ENCODE data around the gene CDK5R1.
A peak's percentile ranks its signal among the peaks of the same experiment; 100 is the strongest.

The CDK5R1 gene

GRCh38 chr17:32471652-32472051, 15.1 kb upstream of the CDK5R1 start:
- DNase-seq: no peak

- no peak for DNase-seq
These were observed 11.5 kb upstream of the CDK5R1 start for GRCh38 chr17:32475258-32475657.

DNA sequence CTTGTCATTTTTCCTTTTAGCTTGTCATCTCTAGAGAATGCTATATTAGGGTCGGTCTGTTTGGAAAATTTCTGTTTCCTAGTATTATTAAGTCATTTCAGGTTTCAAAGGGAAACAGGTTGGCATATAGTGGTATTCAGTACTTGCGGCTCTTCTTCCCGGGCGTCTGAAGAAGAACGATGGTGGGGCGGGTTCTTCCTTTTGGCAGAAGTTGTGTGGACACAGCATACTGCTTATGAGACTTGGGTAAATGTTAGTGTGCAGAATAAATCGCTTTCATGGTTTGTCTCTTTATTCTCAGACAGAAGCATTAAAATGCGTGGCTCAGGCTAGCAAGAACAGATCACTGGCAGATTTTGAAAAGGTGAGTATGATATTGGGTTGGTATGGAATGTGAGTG, 9.6 kb upstream of the CDK5R1 start:
- DNase-seq: no peak

- DNase-seq: no peak
These were observed 7.6 kb upstream of the CDK5R1 start for GRCh38 chr17:32479074-32479617.

DNA sequence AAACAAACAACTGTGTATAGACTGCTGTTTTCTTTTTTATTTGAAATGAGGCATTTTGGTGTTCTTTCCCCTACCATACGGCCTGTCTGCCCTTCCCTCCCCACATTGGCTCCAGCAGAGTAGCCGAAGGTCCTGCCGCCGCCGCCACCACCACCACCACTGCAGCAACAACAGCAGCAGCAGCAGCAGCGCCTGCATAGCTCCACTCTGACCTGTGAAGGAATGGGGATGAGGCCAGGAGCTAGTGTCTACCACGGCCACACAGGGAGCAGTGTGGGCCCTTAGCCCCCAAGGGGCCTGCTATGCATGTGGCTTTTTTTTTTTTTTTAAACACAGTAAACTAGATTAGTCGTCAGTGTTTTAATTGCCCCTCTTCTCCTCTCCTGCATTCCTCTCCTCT, 5.6 kb upstream of the CDK5R1 start:
- DNase-seq: no peak

- DNase-seq: no peak
These were observed 4.0 kb upstream of the CDK5R1 start for GRCh38 chr17:32482568-32483320.

- DNase-seq: peak in 1 of 5 experiments; percentile 53
These were observed 3.3 kb upstream of the CDK5R1 start for GRCh38 chr17:32483451-32484019.

- DNase-seq: no peak
These were observed 2.7 kb upstream of the CDK5R1 start for GRCh38 chr17:32484041-32484461.

DNA sequence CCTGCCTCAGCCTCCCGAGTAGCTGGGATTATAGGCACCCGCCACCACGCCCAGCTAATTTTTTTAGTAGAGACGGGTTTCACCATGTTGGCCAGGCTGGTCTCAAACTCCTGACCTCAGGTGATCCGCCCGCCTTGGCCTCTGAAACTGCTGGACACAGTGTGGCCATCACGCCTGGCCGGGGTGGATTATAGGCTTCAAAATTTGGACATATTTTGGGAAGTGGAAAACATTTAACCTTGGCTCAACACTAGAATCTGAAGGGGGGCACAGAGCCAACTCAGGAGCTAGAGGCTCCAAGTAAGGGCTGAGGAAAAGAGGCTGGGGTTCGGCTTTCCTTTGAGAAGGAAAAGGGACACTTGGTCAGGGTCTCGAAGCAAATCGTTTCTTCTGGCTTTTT, 2.2 kb upstream of the CDK5R1 start:
- DNase-seq: no peak

- no peak for DNase-seq
These were observed 1.3 kb upstream of the CDK5R1 start for GRCh38 chr17:32485261-32486110.

GRCh38 chr17:32486111-32486700, 587 bp upstream of the CDK5R1 start:
- peak; percentile 55 to 79 (median 59) for DNase-seq

GRCh38 chr17:32487473-32488176, 832 bp downstream of the CDK5R1 start:
- DNase-seq: peak in 1 of 5 experiments; percentile 22

DNA sequence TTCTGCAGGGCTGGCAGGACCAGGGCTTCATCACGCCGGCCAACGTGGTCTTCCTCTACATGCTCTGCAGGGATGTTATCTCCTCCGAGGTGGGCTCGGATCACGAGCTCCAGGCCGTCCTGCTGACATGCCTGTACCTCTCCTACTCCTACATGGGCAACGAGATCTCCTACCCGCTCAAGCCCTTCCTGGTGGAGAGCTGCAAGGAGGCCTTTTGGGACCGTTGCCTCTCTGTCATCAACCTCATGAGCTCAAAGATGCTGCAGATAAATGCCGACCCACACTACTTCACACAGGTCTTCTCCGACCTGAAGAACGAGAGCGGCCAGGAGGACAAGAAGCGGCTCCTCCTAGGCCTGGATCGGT, 1.4 kb downstream of the CDK5R1 start:
- no peak for DNase-seq

GRCh38 chr17:32488604-32489180, 1.9 kb downstream of the CDK5R1 start:
- DNase-seq: no peak

- no peak for DNase-seq
These were observed 2.7 kb downstream of the CDK5R1 start for GRCh38 chr17:32489320-32490100.

- DNase-seq: no peak
These were observed 3.3 kb downstream of the CDK5R1 start for GRCh38 chr17:32490101-32490482.

DNA sequence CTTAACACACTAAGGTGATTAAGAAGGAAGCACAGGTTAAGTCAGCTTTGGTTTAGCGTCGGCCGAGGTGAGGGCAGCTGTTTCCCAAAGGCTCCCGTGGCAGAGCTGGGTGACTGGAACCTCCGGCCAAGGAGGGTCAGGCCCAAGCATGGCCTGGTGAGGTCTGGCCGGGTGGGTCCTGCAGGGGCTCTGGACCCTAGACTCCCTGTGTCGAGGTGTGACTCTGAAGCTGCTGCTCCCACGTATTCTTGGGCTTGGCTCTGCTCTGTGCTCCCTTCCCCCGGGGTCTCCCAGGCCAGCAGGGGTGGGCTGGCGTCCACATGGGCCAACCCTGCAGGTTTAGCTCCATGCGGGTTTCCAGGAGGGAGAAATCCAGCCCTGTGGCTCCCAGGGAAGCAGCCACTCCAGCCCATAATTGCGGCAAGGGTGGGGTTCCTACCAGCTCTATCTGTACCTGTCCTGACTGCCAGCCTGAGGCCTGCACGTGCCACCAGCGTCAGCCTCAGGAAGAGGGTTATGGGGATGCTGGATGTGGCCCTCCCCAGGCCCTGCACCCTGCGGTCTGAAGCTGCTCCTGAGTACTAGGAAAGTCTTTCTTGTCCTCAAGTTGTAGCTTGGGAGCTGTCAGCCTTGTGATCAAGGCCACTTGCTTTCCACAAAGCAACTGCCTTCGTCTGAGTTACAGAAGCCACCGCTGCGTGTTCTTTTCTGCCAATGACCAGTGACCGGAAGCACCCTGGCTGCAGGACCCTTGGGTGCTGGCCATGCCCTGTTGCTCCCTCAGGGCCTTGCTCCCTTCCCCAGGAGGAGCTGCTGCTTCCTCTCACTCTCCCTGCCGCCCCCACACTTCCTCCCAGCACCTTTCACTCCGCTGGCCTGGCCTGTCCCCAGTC, 4.8 kb downstream of the CDK5R1 start:
- no peak for DNase-seq

- no peak for DNase-seq
These were observed 5.4 kb downstream of the CDK5R1 start for GRCh38 chr17:32492264-32492589.

GRCh38 chr17:32492648-32493289, 6.0 kb downstream of the CDK5R1 start:
- DNase-seq: no peak

DNA sequence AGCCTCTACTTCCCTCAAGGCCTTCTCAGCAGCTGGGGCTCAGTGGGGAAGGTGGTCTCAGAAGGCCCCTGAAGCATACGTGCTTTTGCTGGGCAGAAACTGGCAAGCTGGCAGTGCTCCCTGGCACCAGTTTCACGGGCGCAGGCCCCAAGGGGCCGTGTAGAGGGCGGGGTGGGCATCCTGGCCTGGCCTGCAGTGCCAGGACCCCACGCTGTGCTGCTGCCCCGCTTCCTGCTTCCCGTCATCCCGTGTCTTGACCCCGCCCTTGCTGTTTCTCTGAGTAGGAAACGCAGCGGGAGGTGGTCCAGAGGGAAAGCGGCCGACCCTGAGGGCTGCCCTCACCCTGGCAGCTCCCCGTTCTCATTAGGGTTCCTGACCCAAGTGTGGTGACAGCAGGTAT, 6.8 kb downstream of the CDK5R1 start:
- no peak for DNase-seq
